Measurements from ENCODE around the gene WDR18.

Gene WDR18

GRCh38 chr19:991932-992669 is 8.0 kb downstream of the WDR18 start:
- no peak for DNase-seq (ENCODE audit: low spot score)

- DNase-seq (ENCODE audit: low spot score): no peak
These were observed 8.5 kb downstream of the WDR18 start for GRCh38 chr19:992670-993055.

GRCh38 chr19:993361-993830 is 9.3 kb downstream of the WDR18 start:
- no peak for DNase-seq (ENCODE audit: low spot score)

DNA sequence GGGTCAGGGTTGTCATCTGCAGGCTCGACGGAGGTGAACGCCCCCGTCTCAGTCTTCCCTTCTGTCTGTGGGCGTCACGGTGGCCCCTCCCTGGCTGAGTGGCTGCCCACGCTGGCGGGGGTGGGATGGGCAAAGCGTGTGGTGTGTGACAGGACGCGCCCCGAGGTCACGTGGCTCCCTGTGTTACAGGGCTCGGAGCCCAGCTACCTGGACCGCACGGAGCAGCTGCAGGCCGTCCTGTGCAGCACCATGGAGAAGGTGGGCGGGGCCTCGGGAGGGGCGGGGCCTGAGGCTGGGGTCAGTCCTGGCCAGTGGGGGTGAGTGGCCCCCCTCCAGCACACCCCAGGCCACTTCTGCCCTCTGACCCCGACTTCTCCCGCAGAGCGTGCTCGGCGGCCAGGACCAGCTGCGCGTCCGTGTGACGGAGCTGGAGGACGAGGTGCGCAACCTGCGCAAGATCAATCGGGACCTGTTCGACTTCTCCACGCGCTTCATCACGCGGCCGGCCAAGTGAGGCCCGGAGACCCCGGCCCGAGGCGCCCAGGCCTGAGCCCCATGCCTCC is 9.8 kb downstream of the WDR18 start:
- DNase-seq (ENCODE audit: low spot score): no peak

DNA sequence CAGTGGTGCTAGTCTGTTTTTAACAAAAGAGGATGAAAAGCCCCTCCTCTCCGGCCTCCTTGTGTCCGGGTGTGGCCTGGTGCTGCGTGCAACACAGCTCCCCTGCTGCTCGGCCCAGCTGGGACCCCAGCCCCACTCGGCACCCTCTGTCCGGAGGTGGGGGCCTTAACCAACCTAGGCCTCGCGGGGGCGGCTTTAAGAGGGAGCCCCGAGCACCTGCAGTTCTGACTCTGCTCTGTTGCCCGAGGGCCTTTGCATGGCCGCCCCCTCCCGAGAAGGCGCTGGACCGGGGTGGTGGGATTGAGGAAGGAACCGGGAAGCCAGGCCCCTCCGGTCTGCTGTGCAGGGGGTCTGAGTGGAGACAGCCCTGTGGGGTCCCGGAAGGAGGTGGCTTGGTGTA is 10.4 kb downstream of the WDR18 start:
- DNase-seq (ENCODE audit: low spot score): no peak

- DNase-seq (ENCODE audit: low spot score): no peak
These were observed 11.1 kb downstream of the WDR18 start for GRCh38 chr19:995051-995827.

DNA sequence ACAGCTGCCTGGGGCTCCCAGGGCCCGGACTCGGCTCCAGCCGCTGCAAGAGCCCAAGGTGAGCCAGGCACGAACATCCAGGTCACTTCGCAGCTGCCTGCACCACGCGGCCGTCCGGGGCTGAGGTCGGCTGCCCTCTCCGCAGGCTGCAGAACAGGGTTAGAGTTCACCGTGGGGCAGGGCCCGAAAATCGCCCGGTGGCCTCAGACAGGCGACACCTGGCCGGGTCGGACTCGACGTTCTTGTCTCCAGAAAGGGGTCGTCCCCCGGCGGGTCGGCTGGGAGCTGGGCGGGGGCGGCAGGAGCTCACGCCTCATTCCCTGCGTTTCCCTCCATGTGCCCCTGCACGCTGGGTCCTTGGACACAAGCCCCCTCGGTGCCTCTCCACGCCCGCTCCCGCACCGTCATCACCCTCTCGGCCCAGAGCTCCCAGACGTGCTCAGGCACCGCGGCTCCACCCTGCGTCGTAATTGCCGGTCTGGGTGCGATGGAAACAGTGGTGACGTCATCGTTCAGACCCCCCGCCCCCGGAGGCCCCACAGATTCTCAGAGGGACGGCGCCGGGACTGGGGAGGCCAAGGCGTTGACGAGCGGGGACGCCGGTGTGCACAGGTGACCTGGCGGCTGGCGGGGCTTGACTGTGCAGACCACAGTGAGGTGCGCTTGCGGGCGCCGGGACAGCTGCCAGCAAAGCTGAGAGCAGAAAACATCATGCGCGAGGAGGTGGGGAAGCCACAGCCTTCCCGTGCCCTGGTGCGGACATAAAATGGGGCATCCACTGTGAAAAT is 12.1 kb downstream of the WDR18 start:
- DNase-seq (ENCODE audit: low spot score): no peak

DNA sequence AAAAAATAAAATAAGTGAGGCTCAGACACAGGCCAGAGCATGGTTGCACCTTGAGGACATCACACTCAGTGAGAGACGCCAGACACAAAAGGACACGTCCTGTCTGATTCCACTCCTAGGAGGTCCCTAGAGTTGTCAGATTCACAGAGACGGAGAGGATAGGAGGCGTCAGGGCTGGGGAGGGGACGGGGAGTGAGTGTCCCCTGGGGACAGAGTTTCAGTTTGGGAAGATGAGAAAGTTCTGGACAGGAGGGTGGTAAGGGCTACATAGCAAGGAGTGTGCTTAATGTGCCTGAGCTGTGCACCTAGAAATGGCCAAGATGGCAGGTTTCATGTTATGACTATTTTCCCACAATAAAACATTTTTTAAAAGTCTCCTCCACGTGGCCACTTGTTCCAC is 13.9 kb downstream of the WDR18 start:
- DNase-seq (ENCODE audit: low spot score): no peak

DNA sequence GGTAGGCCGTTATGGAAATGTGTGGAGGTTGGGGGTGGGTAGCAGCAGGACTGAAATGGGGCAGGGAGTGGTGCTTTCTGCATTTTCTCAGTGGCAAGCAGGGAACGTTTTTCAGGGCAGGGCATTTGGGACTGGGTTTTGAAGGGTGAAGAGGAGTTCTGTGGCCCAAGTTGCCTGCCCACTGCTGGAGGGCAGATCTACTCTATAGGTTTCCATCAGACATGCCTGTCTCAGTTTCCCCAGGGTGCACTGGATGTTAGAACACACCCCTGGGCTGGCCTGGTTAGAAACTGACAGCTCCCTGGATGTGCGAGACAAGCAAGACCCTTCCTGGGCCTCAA is 15.2 kb downstream of the WDR18 start:
- no peak for DNase-seq (ENCODE audit: low spot score)

DNA sequence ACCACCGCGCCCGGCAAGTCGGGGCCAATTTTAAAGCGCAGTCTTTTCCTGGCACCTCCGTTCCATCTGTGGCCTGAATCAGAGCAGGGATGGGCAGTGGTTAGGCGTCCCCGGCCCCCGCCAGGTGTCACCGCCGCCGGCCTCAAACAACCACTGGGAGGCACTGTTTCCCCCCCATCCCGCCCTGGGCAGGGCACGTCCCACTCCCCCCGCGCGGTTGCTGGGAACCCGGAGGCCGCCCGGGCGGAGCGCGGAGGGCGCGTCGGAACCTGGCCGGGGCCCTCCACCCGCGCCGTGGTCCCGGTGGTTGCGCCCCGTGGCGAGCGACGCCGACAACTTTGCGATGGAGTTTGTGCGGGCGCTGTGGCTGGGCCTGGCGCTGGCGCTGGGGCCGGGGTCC is 15.9 kb downstream of the WDR18 start, which contains the start of gene GRIN3B:
TSS of gene GRIN3B (plus strand) at position 325 of the 400 bp plus-strand sequence. CDS start at position 344, 19 bp downstream.
- DNase-seq (ENCODE audit: low spot score): no peak

DNA sequence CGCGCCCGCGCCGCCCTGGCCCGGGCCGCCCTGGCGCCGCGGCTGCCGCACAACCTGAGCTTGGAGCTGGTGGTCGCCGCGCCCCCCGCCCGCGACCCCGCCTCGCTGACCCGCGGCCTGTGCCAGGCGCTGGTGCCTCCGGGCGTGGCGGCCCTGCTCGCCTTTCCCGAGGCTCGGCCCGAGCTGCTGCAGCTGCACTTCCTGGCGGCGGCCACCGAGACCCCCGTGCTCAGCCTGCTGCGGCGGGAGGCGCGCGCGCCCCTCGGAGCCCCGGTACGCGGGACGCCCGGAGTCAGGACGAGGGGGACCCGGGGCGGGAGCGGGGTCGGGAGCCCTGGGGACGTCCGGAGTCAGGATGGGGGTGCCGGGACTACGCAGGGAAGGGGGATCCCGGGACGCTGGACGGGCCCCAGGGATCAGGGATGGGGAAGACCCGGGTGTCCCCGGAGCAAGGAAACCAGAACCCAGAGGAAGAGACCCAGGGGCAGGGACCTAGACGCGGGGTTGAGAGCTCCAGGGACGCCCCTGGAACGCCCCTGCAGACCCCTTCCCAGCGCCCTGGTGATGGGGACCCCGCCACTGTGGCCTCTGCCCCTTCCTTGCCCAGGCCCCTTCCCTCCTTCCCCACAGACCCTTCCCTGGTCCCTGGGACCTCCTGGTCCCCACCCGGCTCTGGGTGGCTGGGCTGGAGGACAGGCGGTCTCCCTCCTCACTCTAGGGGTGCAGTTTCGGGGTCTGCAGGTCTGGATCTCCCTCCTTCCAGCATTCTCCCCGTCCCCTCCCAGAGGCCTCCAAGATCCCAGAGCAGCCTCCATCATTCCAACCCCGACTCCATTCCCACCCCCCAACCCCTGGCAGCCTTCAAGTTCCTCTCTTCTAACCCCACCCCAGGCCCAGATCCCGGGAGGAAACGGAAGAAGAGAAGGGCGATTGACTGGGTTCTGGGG is 16.7 kb downstream of the WDR18 start:
- no peak for DNase-seq (ENCODE audit: low spot score)

GRCh38 chr19:1001538-1002166 is 17.5 kb downstream of the WDR18 start:
- no peak for DNase-seq (ENCODE audit: low spot score)

- DNase-seq (ENCODE audit: low spot score): no peak
These were observed 18.5 kb downstream of the WDR18 start for GRCh38 chr19:1002600-1002999.

GRCh38 chr19:1003283-1003682 is 19.1 kb downstream of the WDR18 start:
- no peak for DNase-seq (ENCODE audit: low spot score)

GRCh38 chr19:1004204-1004802 is 20.2 kb downstream of the WDR18 start:
- DNase-seq (ENCODE audit: low spot score): no peak

DNA sequence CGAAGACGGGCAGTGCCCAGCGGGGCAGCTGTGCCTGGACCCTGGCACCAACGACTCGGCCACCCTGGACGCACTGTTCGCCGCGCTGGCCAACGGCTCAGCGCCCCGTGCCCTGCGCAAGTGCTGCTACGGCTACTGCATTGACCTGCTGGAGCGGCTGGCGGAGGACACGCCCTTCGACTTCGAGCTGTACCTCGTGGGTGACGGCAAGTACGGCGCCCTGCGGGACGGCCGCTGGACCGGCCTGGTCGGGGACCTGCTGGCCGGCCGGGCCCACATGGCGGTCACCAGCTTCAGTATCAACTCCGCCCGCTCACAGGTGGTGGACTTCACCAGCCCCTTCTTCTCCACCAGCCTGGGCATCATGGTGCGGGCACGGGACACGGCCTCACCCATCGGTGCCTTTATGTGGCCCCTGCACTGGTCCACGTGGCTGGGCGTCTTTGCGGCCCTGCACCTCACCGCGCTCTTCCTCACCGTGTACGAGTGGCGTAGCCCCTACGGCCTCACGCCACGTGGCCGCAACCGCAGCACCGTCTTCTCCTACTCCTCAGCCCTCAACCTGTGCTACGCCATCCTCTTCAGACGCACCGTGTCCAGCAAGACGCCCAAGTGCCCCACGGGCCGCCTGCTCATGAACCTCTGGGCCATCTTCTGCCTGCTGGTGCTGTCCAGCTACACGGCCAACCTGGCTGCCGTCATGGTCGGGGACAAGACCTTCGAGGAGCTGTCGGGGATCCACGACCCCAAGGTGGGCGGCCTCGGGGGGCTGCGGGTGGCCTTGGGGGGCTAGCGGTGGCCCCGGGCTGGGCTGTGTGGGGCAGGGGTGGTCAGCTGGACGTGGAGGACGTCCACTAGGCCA is 20.9 kb downstream of the WDR18 start:
- DNase-seq (ENCODE audit: low spot score): no peak

DNA sequence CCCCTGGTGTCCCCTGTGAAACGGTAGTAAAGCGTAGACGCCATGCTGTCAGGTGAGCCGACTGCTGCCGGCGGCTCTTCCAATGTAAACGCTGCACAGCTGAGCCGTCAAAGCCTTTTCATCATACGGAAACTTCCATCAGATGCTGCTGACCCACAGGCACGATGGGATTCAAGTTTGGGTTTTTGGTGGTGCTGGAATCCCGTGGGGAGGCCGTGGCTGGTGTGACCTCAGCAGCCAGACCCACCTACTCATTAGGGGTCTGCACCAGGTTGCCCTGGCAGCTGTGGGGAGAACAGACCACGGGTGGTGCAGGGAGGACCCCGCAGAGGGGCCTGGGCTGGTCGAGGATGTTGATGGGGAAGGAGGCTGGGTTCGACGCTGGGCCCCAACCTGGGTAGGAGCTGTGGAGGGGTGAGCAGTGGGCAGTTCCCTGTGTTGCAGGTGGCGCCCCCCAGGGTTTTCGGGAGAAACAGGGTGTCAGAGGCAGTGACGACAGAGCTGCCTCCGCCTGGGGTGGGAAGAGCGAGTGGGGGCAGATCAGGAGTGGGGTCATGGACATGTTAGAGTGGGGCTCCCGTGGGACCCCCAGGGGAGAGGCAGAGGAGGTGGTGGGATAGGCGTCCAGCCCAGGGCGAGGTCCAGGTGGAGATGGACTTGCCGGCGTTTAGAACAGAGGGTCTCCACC is 22.7 kb downstream of the WDR18 start:
- no peak for DNase-seq (ENCODE audit: low spot score)

- DNase-seq (ENCODE audit: low spot score): no peak
These were observed 23.5 kb downstream of the WDR18 start for GRCh38 chr19:1007399-1008251.
